Neuron (in vitro differentiated cells): ENCODE data around the gene ZNF98.

Experiments
- H2AFZ ChIP-seq: one replicate; pipeline ENCODE4 v1.6.1; 2013; ENCODE audit warnings: low read depth, mild to moderate bottlenecking, inconsistent platforms, low read length, moderate library complexity
- H3K27me3 ChIP-seq: one replicate; pipeline ENCODE4 v1.6.1; 2013; ENCODE audit warnings: low read length; ENCODE audit not compliant: insufficient read depth
- H3K36me3 ChIP-seq: one replicate; pipeline ENCODE4 v1.6.1; 2013; ENCODE audit warnings: low read length; ENCODE audit not compliant: insufficient read depth
- H3K4me1 ChIP-seq: one replicate; pipeline ENCODE4 v1.6.1; 2013; ENCODE audit warnings: low read length; ENCODE audit not compliant: insufficient read depth
- H3K4me3 ChIP-seq: 2 replicates; pipeline ENCODE4 v1.5.1; 2013; ENCODE audit warnings: mild to moderate bottlenecking, low read length, moderate library complexity
- H3K9me3 ChIP-seq: one replicate; pipeline ENCODE4 v1.6.1; 2013; ENCODE audit warnings: low read length

ZNF98 gene

GRCh38 chr19:22422211-22422610 is at the start of gene ZNF98:
ZNF98 (minus strand) TSS chr19:22422346; CDS start chr19:22422224, 122 bp downstream.
- Histone ChIP-seq H3K27me3 (no peaks in the 10 kb centered on the region), H2AFZ (no peak within 1 kb of the TSS), H3K4me1 (no peaks in the 10 kb centered on the region), H3K36me3 (no peaks in the 10 kb centered on the region), H3K9me3 (no peaks in the 10 kb centered on the region), H3K4me3 (no peak within 1 kb of the TSS)

- H3K9me3 ChIP-seq: no peaks in the 10 kb centered on the region
These were observed 24.5 kb upstream of the ZNF98 start for GRCh38 chr19:22446605-22447004.

DNA sequence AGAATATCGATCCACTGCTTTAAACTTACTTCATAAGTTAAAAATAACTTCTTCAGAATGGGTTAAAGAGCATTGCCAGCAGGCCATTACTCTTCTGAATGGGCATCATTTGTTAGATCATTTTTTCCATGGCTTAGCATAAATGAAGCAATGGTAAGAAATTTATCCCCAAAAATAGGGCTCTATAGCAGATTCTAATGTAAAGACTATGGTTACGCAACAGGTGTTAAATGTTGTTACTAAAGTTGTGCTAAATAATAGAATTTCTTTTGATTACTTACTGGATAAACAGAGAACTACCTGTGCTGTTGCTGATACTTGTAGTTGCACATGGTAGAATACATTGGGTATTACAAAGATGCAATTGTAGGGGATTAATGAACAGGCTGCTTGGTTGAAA is 15.9 kb upstream of the ZNF98 start:
- H3K4me3 ChIP-seq: no peak overlapping the region
- H3K36me3 ChIP-seq: no peaks in the 10 kb centered on the region
- no peak overlapping the region for H2AFZ ChIP-seq
- H3K4me1 ChIP-seq: no peaks in the 10 kb centered on the region
- H3K27me3 ChIP-seq: no peaks in the 10 kb centered on the region
- H3K9me3 ChIP-seq: no peaks in the 10 kb centered on the region

More at GRCh38 chr19:22446605-22447004, 24.5 kb upstream of the ZNF98 start:
- no peaks in the 10 kb centered on the region for H3K27me3 ChIP-seq
- no peak overlapping the region for H3K4me3 ChIP-seq
- H2AFZ ChIP-seq: no peak overlapping the region
- H3K36me3 ChIP-seq: no peaks in the 10 kb centered on the region
- H3K4me1 ChIP-seq: no peaks in the 10 kb centered on the region

- no peaks in the 10 kb centered on the region for H3K36me3 ChIP-seq
- no peaks in the 10 kb centered on the region for H3K27me3 ChIP-seq
- no peak overlapping the region for H2AFZ ChIP-seq
- no peak overlapping the region for H3K4me3 ChIP-seq
- H3K9me3 ChIP-seq: peaks cover 3% of the 10 kb centered on the region
- H3K4me1 ChIP-seq: no peaks in the 10 kb centered on the region
These were observed 6.1 kb upstream of the ZNF98 start for GRCh38 chr19:22427960-22428913.

DNA sequence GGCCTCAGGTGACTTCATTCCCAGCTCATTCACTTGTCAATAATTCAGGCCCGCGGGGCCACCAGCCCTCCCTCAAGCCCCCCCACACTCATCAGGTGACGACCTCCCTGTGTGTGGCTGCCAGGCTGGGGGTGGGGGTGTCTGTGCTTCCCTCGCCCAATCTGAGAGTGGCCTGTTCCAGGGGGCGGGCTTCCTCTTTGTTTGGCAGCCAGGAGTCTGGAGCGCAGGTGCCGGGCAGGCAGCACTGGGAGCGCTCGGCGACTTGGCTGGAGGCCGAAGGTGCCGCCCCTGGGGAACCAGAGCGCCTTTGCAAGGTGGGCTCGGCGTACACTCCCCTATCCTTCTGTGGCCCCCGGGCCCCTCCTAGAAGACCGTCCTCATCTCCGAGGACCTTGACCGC is 5.4 kb upstream of the ZNF98 start:
- Histone ChIP-seq H3K9me3 (peaks cover 3% of the 10 kb centered on the region), H2AFZ (no peak overlapping the region), H3K4me1 (no peaks in the 10 kb centered on the region), H3K4me3 (no peak overlapping the region), H3K36me3 (no peaks in the 10 kb centered on the region), H3K27me3 (no peaks in the 10 kb centered on the region)

GRCh38 chr19:22426901-22427300 is 4.8 kb upstream of the ZNF98 start:
- Histone ChIP-seq H3K4me3 (no peak overlapping the region), H2AFZ (no peak overlapping the region), H3K4me1 (no peaks in the 10 kb centered on the region), H3K36me3 (no peaks in the 10 kb centered on the region), H3K9me3 (peaks cover 3% of the 10 kb centered on the region), H3K27me3 (no peaks in the 10 kb centered on the region)

DNA sequence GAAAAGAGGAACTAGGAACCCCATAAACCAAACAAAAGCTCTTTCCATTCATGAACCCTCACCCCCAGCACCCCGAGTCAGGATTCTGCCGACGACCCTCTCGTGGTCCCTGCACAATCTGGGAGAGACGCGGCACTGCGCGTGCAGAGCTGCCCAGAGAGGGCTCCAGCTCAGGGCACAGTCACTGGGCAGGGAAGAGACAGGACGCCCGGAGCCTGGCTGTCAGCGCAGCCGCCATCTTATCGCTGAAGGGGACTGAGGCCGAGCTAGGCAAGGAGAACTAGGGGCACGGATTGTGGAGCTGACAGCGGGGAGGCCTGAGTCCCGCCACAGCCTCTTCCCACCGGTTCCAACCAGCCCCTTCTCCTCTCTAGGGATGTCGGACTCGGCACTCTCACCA is 349 bp downstream of the ZNF98 start:
- Histone ChIP-seq H3K4me1 (no peaks in the 10 kb centered on the region), H3K9me3 (no peaks in the 10 kb centered on the region), H3K4me3 (no peak overlapping the region), H2AFZ (no peak overlapping the region), H3K36me3 (no peaks in the 10 kb centered on the region), H3K27me3 (no peaks in the 10 kb centered on the region)

GRCh38 chr19:22354665-22355064 is 67.5 kb downstream of the ZNF98 start:
- H2AFZ ChIP-seq: no peak overlapping the region
- H3K4me3 ChIP-seq: no peak overlapping the region
- no peaks in the 10 kb centered on the region for H3K36me3 ChIP-seq
- no peaks in the 10 kb centered on the region for H3K27me3 ChIP-seq
- no peaks in the 10 kb centered on the region for H3K9me3 ChIP-seq
- no peaks in the 10 kb centered on the region for H3K4me1 ChIP-seq
